ENCODE measurements around the gene LIG1. TPM values are rescaled to one million over a fixed set of nuclear protein-coding genes. Genes with fewer than 3 reads are reported as not detected.

The LIG1 gene
- total and polyA plus RNA-seq, 2 of the 13 experiments (the other 11 are each of a cell fraction or from before 2014, with no cell fraction given): 20.1 to 64.4 TPM

DNA sequence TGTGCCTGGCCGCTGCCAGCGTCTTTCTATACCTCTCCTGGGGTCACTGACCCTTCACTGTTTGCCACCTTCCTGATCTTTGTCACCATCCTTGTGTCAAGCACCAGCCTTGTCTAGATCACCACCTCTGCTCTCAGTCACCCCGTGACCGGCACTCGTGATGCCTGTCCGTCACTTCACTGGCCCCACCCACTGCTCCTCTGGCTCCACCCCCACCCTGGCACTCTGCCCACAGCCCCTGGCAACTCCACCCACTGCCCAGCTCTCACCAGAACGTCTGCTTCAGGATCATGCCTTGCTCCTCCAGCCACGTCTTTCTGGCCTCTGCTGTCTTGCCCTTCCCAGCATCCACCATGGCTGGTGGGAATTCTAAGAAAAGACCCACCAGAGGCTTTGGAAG is 34.7 kb downstream of the LIG1 start:
- POLR2A ChIA-PET: no interaction called here
- H3K4me3 ChIP-seq (replicated peaks in 1 of 3; ENCODE audit: insufficient read depth in 1 of 3, low read depth in 2 of 3, low read length in 3 of 3): no peak overlapping the region
- ATAC-seq (peak; percentile 24; the same call in 2 of the 3 replicates), DNase-seq (ENCODE audit: low spot score) (no peak), FAIRE-seq (no peak)
- CTCF ChIA-PET (ENCODE audit: low intra/inter-chr PET ratio, low total read pairs): no interaction called here
- BruUV-seq (replicated peaks): no TSS peak
- TF ChIP-seq TBX2 (CRISPR knock-in tag; IDR thresholded peaks at IDR 0.05; ENCODE audit: borderline replicate concordance) (no peak), RXRA (CRISPR knock-in tag; IDR thresholded peaks at IDR 0.05) (peak; percentile 27; the same call in 1 of the 2 replicates), ZNF333 (CRISPR knock-in tag; IDR thresholded peaks at IDR 0.05; ENCODE audit: borderline replicate concordance) (no peak), ZC3H13 (CRISPR knock-in tag; IDR thresholded peaks at IDR 0.05) (no peak), ARID2 (CRISPR knock-in tag; IDR thresholded peaks at IDR 0.05; ENCODE audit: borderline replicate concordance) (no peak), ZNF207 (IDR thresholded peaks at IDR 0.05; ENCODE audit: borderline replicate concordance) (no peak), RBM39 (IDR thresholded peaks at IDR 0.05; ENCODE audit: low read depth, low read length, poor library complexity, severe bottlenecking) (no peak), ZNF432 (CRISPR knock-in tag; IDR thresholded peaks at IDR 0.05; ENCODE audit: borderline replicate concordance) (no peak), HDAC6 (IDR thresholded peaks at IDR 0.05; ENCODE audit: low read depth, low read length) (no peak)
- TF ChIP-seq, protein P1, sequence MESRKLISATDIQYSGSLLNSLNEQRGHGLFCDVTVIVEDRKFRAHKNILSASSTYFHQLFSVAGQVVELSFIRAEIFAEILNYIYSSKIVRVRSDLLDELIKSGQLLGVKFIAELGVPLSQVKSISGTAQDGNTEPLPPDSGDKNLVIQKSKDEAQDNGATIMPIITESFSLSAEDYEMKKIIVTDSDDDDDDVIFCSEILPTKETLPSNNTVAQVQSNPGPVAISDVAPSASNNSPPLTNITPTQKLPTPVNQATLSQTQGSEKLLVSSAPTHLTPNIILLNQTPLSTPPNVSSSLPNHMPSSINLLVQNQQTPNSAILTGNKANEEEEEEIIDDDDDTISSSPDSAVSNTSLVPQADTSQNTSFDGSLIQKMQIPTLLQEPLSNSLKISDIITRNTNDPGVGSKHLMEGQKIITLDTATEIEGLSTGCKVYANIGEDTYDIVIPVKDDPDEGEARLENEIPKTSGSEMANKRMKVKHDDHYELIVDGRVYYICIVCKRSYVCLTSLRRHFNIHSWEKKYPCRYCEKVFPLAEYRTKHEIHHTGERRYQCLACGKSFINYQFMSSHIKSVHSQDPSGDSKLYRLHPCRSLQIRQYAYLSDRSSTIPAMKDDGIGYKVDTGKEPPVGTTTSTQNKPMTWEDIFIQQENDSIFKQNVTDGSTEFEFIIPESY (CRISPR knock-in tag; IDR thresholded peaks at IDR 0.05): peak; percentile 26; the same call in 1 of the 2 replicates
- no peaks in the 10 kb centered on the region for H3K79me2 ChIP-seq (ENCODE audit: insufficient read depth, low read length)
- no peaks in the 10 kb centered on the region for H3K9me3 ChIP-seq (ENCODE audit: low read length)
- intact Hi-C loops (cut with micrococcal nuclease; ENCODE audit: unreplicated experiment) (no loop called here), in situ Hi-C loops (cut with HindIII; ENCODE audit: extremely low pct_ligation_motif_present, low pct_unique_long_range_greater_than_20kb) (no loop called here)
- no peak overlapping the region for H3K9ac ChIP-seq (ENCODE audit: insufficient read depth, low read depth, low read length)
- no peaks in the 10 kb centered on the region for H4K20me1 ChIP-seq (ENCODE audit: insufficient read depth, low read length)
- WGBS (ENCODE audit: low lambda C conversion rate): 81% methylated on average over 8 of the region's 8 CpGs
- H3K27me3 ChIP-seq (ENCODE audit: control insufficient read depth in 1 of 2, insufficient read depth in 2 of 2, low read length in 2 of 2): no peaks in the 10 kb centered on the region
- H3K4me2 ChIP-seq (ENCODE audit: low read depth, low read length): no peak overlapping the region
- no peak overlapping the region for H3K27ac ChIP-seq (ENCODE audit: extremely low read length, insufficient read depth, low read length)
- H3K4me1 ChIP-seq (ENCODE audit: insufficient read depth, low read length): no peaks in the 10 kb centered on the region
- no peak overlapping the region for H2AFZ ChIP-seq (ENCODE audit: low read length)
- peaks cover 4 to 43% of the 10 kb centered on the region in 2 experiments for H3K36me3 ChIP-seq (replicated peaks in 1 of 2; ENCODE audit: control insufficient read depth in 1 of 2, insufficient read depth in 2 of 2, low read length in 2 of 2)
